Heart right ventricle (tissue), 16 donors: ENCODE data around the gene KRTDAP. TPM values are rescaled to one million over a fixed set of nuclear protein-coding genes. Genes with fewer than 3 reads are reported as not detected.

Experiments used
- ATAC-seq, 8 donors: fragments of 200-7000 bp; cut with Tn5 transposase; one replicate each; pipeline ENCODE4 v1.9.1; 2020; ENCODE audit warnings: mild to moderate bottlenecking in 8 of 8, moderate library complexity in 8 of 8, moderate number of reproducible peaks in 1 of 8
- DNase-seq, 2 donors: peaks; one replicate each; pipeline ENCODE4 v3.0.0-alpha.2; 2020
- H3K27ac ChIP-seq, 10 donors: fragments of 200-600 bp; sonication (generic) in 2 of 10; one replicate each; pipeline versions ENCODE4 v1.5.0 to v1.8.0; 2020 to 2022; ENCODE audit warnings: mild to moderate bottlenecking in 3 of 10
- H3K27me3 ChIP-seq, 7 donors: fragments of 200-600 bp; one replicate each; pipeline ENCODE4 v1.8.0; 2021 to 2022; ENCODE audit warnings: mild to moderate bottlenecking in 2 of 7
- H3K36me3 ChIP-seq, 9 donors: fragments of 200-600 bp; sonication (generic) in 1 of 9; one replicate each; pipeline versions ENCODE4 v1.5.0 to v1.8.0; 2020 to 2022; ENCODE audit warnings: mild to moderate bottlenecking in 2 of 9
- H3K4me1 ChIP-seq, 9 donors: fragments of 200-600 bp; sonication (generic) in 1 of 9; one replicate each; pipeline versions ENCODE4 v1.5.0 to v1.8.0; 2020 to 2022; ENCODE audit warnings: mild to moderate bottlenecking in 4 of 9
- H3K4me3 ChIP-seq, 10 donors: fragments of 200-600 bp; sonication (generic) in 2 of 10; one replicate each; pipeline versions ENCODE4 v1.5.0 to v1.8.0; 2020 to 2022; ENCODE audit warnings: mild to moderate bottlenecking in 7 of 10, moderate library complexity in 2 of 10
- H3K9me3 ChIP-seq, 11 donors: fragments of 200-600 bp in 10 of 11; sonication (generic) in 2 of 11; one replicate each; pipeline versions ENCODE4 v1.5.0 to v1.8.0; 2013 to 2022; ENCODE audit warnings: mild to moderate bottlenecking in 2 of 11, control low read depth in 1 of 11, moderate library complexity in 1 of 11
- CTCF ChIP-seq, 9 donors: fragments of 200-600 bp; sonication (generic) in 2 of 9; IDR thresholded peaks; one replicate each; pipeline versions ENCODE4 v1.5.0 to v1.8.0; 2021 to 2022; ENCODE audit warnings: antibody characterized with exemption in 9 of 9, mild to moderate bottlenecking in 5 of 9, moderate library complexity in 1 of 9
- WGBS, 2 donors: extraction: QIAGEN DNeasy Blood & Tissue Kit; methylation state at CpG; one replicate each; pipeline ENCODE4 v1.1.7; 2013; ENCODE audit warnings: inconsistent platforms in 1 of 2; 5-methylcytosine and 5-hydroxymethylcytosine counted together
- intact Hi-C, 10 donors: fragments of 100-400 bp; cut with DNase I; formaldehyde crosslinking; loops; one replicate each; pipeline versions ENCODE4 v1.11.1 to v1.14.2; 2022
- long read RNA-seq, 3 donors: library from polyadenylated mRNA; unstranded; transcript quantifications; one replicate each; pipeline ENCODE4 v2.0.0, GENCODE V29; 2020 to 2021
- polyA plus RNA-seq, 2 donors: library from polyadenylated mRNA; stranded (reverse); fragments of 200-250 nt; gene quantifications; one replicate each; pipeline ENCODE4 v1.2.3, GENCODE V29; 2013
- total RNA-seq, 10 donors: library from RNA; stranded (reverse); fragmentation: NEBNext Ultra II Directional in 3 of 10; extraction: Animal tissue kit (Norgen Biotek cat#: 25700) in 3 of 10; gene quantifications; one replicate each; pipeline versions ENCODE4 v1.2.1 to v1.2.4, GENCODE V29; 2021 to 2023
- donor health status: Arrhythmogenic right ventricular cardiomyopathy.
- donor health status: ischemic (EF 13 %, LVEDD 7.1; RV severe dilation, severe dysfunction).
- donor health status: healthy with polysubstance abuse.
- donor health status: DM: no; HTN: yes; CAD: no.
- donor health status: DM: no; HTN: no; CAD: no.
- donor health status: ischemic (EF 25% LVEDD 6.9; RV normal size, moderate dysfunction).
- donor health status: ischemic (EF 25% LVEDD 5.7; RV mildly dilated, moderate dysfunction).
- donor health status: healthy.
- donor health status: DM: yes; HTN: yes; CAD: no.
- donor health status: Ischemic cardiomyopathy.
- donor health status: ischemic (EF 35%, LVEDD 5.7; RV mildly dilated, moderate dysfunction).
- donor health status: nonischemic (EF 11% LVEDD 7.7; RV severe dilation, severe dysfunction).
- donor health status: DM: yes; HTN: yes; CAD: no.
- donor health status: PGD.
- donor health status: ischemic (EF 29% LVEDD 5.4; RV normal size, mild dysfunction).
- donor health status: nonischemic (EF 23%, LVEDD 6.1; RV moderate dilation, normal function).

KRTDAP gene, protein sequence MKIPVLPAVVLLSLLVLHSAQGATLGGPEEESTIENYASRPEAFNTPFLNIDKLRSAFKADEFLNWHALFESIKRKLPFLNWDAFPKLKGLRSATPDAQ
- total RNA-seq (not detected), polyA plus RNA-seq (not detected)
- long read RNA-seq, donor 1: 0 reads
- long read RNA-seq, donor 2: 0 reads
- long read RNA-seq, donor 3: 0 reads

GRCh38 chr19:35490364-35490763 lies at the start of gene KRTDAP:
Gene KRTDAP (minus strand): TSS chr19:35490464. CDS start chr19:35490442, 22 bp downstream.
- H3K27me3 ChIP-seq: peaks cover 0 to 34% (median 15%) of the 10 kb centered on the region in 7 donors
- H3K27ac ChIP-seq: no peak within 1 kb of the TSS
- WGBS, 2 donors: 79 to 85% methylated on average over 9 of the region's 9 CpGs
- peaks cover 0 to 4% (median 3%) of the 10 kb centered on the region in 9 donors for H3K4me1 ChIP-seq
- H3K36me3 ChIP-seq: no peaks in the 10 kb centered on the region
- intact Hi-C loops: loop anchor here in 3 of 10 donors (5.0 to 10.0 kb wide), 3 partner anchors 136 to 216 kb away; partner anchors contain the start of gene FFAR3 (in 1 of the 3)
- ATAC-seq: no peak
- no peaks in the 10 kb centered on the region for H3K9me3 ChIP-seq
- no peak for TF ChIP-seq CTCF (IDR thresholded peaks at IDR 0.05)
- no peak within 1 kb of the TSS for H3K4me3 ChIP-seq
- no peak for DNase-seq

DNA sequence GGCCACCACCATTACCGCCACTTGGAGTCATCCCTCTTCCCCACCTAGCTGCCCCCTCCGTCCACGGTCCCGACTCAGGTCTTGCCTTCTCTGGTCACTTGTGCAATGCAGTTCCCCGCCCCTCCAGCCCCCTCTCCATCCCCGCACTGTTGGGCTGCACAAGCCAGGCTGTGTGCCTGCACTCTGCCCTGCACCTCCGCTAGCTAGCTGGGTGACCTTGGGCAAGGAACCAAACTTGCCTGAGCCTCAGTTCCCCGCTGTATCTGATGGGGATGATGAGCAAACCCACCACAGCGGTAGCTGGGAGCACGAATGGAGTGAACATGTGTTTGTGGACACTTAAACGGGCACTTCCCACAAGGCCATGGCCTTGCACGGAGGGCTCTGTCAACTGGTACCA lies 49.6 kb upstream of the KRTDAP start:
- Histone ChIP-seq H3K36me3 (peaks cover 0 to 8% (median 0%) of the 10 kb centered on the region in 9 donors), H3K27me3 (peaks cover 0 to 5% (median 0%) of the 10 kb centered on the region in 7 donors), H3K4me1 (peaks cover 0 to 8% (median 6%) of the 10 kb centered on the region in 9 donors), H3K27ac (no peak overlapping the region), H3K9me3 (no peaks in the 10 kb centered on the region), H3K4me3 (no peak overlapping the region)
- TF ChIP-seq CTCF (IDR thresholded peaks at IDR 0.05): no peak
- no peak for DNase-seq
- no peak for ATAC-seq
- WGBS, 2 donors: 93 to 96% methylated on average over 12 of the region's 12 CpGs
- intact Hi-C loops: loop anchor here in 5 of 10 donors (10.0 kb wide), 3 partner anchors 105 to 395 kb away; partner anchors contain the start of genes KMT2B (in 3 of the 5), COX6B1 (in 1 of the 5), ETV2 (in 1 of the 5) and LRFN3 (in 1 of the 5)

GRCh38 chr19:35539314-35539713 lies 49.0 kb upstream of the KRTDAP start:
- Histone ChIP-seq H3K27me3 (peaks cover 0 to 10% (median 4%) of the 10 kb centered on the region in 7 donors), H3K36me3 (peaks cover 0 to 8% (median 0%) of the 10 kb centered on the region in 9 donors), H3K4me3 (no peak overlapping the region), H3K9me3 (no peaks in the 10 kb centered on the region), H3K4me1 (peaks cover 0 to 4% (median 1%) of the 10 kb centered on the region in 9 donors), H3K27ac (no peak overlapping the region)
- ATAC-seq (no peak), DNase-seq (no peak)
- no peak for TF ChIP-seq CTCF (IDR thresholded peaks at IDR 0.05)
- intact Hi-C loops: no loop called here
- 84 to 86% methylated on average over 6 of the region's 6 CpGs for WGBS, 2 donors

DNA sequence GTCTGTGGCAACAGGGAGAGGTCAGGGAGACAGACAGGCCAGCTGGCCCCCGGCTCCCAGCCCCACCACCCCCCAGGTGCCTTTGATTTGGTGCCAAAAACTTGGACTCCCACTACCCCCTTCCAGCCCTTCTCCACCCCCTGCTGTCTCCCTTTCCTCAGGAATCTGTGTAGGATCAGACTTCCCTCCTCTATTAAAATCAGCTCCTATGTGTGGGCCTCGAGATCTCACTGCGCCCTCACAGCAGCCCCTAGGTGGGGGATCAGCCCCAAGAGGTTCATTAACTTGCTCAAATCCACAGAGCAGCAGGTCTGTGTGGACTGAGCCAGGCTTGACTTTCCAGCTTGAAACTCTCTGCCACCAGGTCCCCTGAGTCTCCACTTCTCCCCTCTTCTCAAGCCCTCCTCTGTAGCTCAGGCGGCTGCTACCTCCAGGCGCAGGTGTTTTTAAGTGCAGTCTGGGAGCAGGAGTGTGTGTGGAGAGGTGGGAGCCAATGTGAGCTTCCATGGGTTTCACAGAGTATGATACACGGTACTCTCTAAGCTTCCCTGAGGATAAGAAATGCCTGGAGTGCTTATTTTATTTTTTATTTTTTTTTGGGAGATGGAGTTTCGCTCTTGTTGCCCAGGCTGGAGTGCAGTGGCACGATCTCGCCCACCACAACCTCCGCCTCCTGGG lies 44.7 kb upstream of the KRTDAP start:
- no peak for TF ChIP-seq CTCF (IDR thresholded peaks at IDR 0.05)
- intact Hi-C loops: no loop called here
- Histone ChIP-seq H3K9me3 (no peaks in the 10 kb centered on the region), H3K4me3 (no peak overlapping the region), H3K4me1 (peaks cover 0 to 23% (median 6%) of the 10 kb centered on the region in 9 donors), H3K36me3 (no peaks in the 10 kb centered on the region), H3K27ac (no peak overlapping the region), H3K27me3 (peaks cover 0 to 54% (median 48%) of the 10 kb centered on the region in 7 donors)
- DNase-seq: no peak
- no peak for ATAC-seq
- 71 to 75% methylated on average over 10 of the region's 10 CpGs for WGBS, 2 donors
